ENCODE measurements around the gene SLC25A21. TPM values are rescaled to one million over a fixed set of nuclear protein-coding genes. Genes with fewer than 3 reads are reported as not detected.
"Not testable (repeated sequence)": the region's sequence is repeated elsewhere in the genome, so short reads cannot be mapped to it uniquely, and the experiment has no call there.

Gene SLC25A21
- total RNA-seq, 2 donors from 2014 or later: 1.00 to 1.2 TPM

GRCh38 chr14:37023875-37024565 lies 148.4 kb downstream of the SLC25A21 start:
- intact Hi-C loops (cut with DNase I): no loop called here
- no peak for DNase-seq (ENCODE audit: low spot score)

DNA sequence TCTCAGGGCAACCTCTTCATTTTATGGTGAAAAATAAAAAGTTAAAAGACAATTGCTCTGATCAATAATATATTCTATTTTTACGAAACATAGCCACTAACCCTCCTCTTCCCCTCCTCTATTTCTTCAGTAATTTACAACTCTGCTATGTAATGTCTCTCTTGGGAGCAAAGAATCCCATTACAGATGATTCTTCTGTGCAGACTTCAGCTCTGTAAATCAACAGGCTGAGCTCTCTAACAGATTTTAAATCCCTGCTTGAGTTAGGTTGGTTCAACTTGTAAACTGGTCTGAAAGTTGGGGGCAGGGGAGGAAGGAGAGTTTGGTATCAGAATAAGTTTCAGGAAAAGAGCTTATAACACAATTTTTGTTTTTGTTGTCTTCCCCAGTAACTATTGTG lies 151.0 kb downstream of the SLC25A21 start:
- intact Hi-C loops (cut with DNase I): no loop called here

GRCh38 chr14:37019488-37019887 lies 152.9 kb downstream of the SLC25A21 start:
- intact Hi-C loops (cut with DNase I): no loop called here
- DNase-seq (ENCODE audit: low spot score): no peak

More for the DNA sequence above, 151.0 kb downstream of the SLC25A21 start:
- DNase-seq (ENCODE audit: low spot score): no peak

DNA sequence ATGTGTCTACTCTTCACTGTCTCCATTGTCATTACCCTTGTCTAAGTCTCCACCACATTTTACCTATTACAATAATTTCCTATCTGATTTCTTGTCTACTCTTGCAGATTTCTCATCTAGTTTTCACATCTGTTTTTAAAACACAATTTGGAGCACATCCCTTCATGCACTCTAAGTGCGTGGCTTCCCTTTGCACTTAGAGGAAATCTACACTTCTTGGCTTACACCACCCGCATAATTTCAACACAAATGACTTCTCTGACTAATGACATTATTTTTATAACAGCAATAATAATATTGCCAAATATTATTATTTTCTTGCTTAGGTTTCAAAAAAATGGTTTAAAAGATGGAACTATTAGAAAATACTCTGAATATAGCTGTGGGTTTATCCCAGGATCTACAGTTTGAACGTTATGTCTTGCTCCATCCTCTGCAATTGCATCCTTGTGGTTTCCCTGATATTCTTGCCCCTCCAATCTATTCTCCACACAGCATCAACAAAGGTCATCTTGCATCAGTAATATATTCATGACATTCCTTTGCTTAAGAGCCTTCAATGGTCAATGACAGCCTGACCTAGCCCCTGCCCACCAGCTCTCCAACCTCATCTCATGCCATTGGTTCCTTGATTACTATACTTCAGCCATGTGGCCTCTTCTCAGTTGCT lies 153.7 kb downstream of the SLC25A21 start:
- no peak for DNase-seq (ENCODE audit: low spot score)
- intact Hi-C loops (cut with DNase I): no loop called here

- intact Hi-C loops (cut with DNase I): loop anchor here in 1 of 2 donors (2.0 kb wide), 1 partner anchor 70 kb away; no protein-coding TSS in a partner anchor
- DNase-seq (ENCODE audit: low spot score): no peak
Measured at GRCh38 chr14:37013078-37013477, 159.3 kb downstream of the SLC25A21 start.

- intact Hi-C loops (cut with DNase I): no loop called here
- no peak for DNase-seq (ENCODE audit: low spot score)
Measured at GRCh38 chr14:36998686-36999085, 173.7 kb downstream of the SLC25A21 start.

GRCh38 chr14:36997843-36998242 lies 174.6 kb downstream of the SLC25A21 start:
- intact Hi-C loops (cut with DNase I): no loop called here
- DNase-seq (ENCODE audit: low spot score): no peak

GRCh38 chr14:36996857-36997590 lies 175.4 kb downstream of the SLC25A21 start:
- intact Hi-C loops (cut with DNase I): no loop called here
- DNase-seq (ENCODE audit: low spot score): no peak

- no peak for DNase-seq (ENCODE audit: low spot score)
- intact Hi-C loops (cut with DNase I): no loop called here
Measured at GRCh38 chr14:36996133-36996856, 176.1 kb downstream of the SLC25A21 start.

- no peak for DNase-seq (ENCODE audit: low spot score)
- intact Hi-C loops (cut with DNase I): no loop called here
Measured at GRCh38 chr14:36989806-36990205, 182.6 kb downstream of the SLC25A21 start.

- DNase-seq (ENCODE audit: low spot score): no peak
- intact Hi-C loops (cut with DNase I): no loop called here
Measured at GRCh38 chr14:36988989-36989388, 183.4 kb downstream of the SLC25A21 start.

DNA sequence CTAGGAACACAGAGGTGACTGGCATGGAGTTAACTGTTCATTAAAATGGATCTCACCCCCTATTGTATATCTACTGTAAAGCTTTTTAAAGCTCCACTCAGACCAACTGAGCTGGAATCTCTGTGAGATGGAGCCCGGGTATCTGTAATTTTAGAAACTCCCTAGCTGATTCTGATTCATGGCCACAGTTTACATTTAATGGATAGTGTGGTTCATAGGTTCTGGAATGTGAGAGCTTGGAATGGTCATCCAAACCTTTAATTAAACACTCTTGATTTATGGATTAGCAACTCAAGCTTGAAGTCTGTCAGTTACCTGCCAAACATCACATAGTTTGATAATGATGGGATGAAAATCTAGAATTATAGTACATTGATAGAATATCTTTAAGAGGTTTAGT lies 183.8 kb downstream of the SLC25A21 start:
- no peak for DNase-seq (ENCODE audit: low spot score)
- intact Hi-C loops (cut with DNase I): no loop called here

DNA sequence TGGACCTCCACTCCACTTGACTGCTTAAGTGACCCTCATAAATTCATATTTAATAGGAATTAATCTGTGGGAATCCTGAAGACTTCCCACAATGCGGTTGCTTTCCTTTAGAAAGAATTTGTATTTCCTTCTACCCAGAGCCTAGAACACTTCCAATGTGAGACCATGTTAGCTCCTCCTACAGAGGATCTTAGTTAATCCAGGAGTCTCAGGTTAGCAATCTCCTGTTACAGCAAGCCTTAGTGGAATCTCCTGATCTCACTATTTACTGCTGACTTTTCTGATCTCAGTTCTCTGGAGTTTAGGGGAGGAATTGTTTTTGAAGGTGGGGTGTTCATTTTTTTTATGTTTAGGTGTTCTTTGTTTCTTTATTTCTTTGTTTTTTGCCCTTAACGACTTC lies 186.0 kb downstream of the SLC25A21 start:
- no peak for DNase-seq (ENCODE audit: low spot score)

GRCh38 chr14:36981832-36982529 lies 190.4 kb downstream of the SLC25A21 start:
- DNase-seq (ENCODE audit: low spot score): no peak
- intact Hi-C loops (cut with DNase I): no loop called here

More for the DNA sequence above, 186.0 kb downstream of the SLC25A21 start:
- intact Hi-C loops (cut with DNase I): no loop called here

DNA sequence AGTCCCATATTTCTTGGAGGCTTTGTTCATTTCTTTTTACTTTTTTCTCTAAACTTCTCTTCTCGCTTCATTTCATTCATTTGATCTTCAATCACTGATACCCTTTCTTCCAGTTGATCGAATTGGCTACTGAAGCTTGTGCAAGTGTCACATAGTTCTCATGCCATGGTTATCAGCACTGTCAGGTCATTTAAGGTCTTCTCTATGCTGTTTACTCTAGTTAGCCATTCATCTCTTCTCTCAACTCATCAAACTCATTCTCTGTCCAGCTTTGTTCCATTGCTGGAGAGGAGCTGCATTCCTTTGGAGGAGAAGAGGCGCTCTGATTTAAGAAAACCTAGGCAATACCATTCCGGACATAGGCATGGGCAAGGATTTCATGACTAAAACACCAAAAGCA lies 192.0 kb downstream of the SLC25A21 start:
- DNase-seq (ENCODE audit: low spot score); intact Hi-C loops (cut with DNase I): not testable (repeated sequence)

DNA sequence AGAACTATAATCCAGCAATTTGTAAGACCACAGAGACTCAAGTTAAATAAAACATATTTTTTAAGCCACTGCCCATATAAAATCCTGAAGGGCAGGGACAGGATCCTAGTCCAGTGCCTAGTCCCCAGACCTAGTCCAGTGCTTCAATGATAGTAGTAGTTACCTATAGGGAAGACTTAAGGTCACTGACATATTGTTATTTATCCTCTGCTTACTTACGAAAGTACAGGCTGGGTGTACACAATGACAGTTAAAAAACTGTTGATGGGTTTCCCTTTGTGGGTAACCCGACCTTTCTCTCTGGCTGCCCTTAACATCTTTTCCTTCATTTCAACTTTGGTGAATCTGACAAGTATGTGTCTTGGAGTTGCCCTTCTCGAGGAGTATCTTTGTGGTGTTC lies 192.5 kb downstream of the SLC25A21 start:
- no peak for DNase-seq (ENCODE audit: low spot score)
- intact Hi-C loops (cut with DNase I): loop anchor here in 1 of 2 donors (10.0 kb wide), 1 partner anchor 1515 kb away; no protein-coding TSS in a partner anchor

- intact Hi-C loops (cut with DNase I): loop anchor here in 1 of 2 donors (10.0 kb wide), 1 partner anchor 1512 kb away; no protein-coding TSS in a partner anchor
- no peak for DNase-seq (ENCODE audit: low spot score)
Measured at GRCh38 chr14:36976571-36977023, 195.8 kb downstream of the SLC25A21 start.

GRCh38 chr14:36975834-36976233 lies 196.6 kb downstream of the SLC25A21 start:
- no peak for DNase-seq (ENCODE audit: low spot score)
- intact Hi-C loops (cut with DNase I): loop anchor here in 1 of 2 donors (10.0 kb wide), 1 partner anchor 1511 kb away; no protein-coding TSS in a partner anchor

DNA sequence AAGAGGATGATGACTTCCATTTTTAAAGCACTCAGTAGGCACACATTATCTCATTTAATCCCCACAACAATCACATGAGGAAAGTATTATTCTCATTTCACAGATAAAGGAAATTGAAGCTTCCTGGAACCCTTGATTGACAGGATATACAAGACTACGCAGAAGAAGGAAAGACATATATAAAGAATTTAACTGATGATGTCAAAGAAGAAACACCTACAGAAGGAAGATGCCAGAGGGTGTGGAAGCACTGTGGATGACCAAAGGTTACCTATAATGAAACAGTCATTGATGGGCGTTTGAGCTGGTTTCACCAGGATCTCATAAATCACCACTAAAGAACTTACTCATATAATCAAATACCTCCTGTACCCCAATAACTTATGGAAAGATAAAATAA lies 197.4 kb downstream of the SLC25A21 start:
- intact Hi-C loops (cut with DNase I): loop anchor here in 1 of 2 donors (10.0 kb wide), 1 partner anchor 1510 kb away; no protein-coding TSS in a partner anchor
- DNase-seq (ENCODE audit: low spot score): no peak

Measured in posterior vena cava (tissue), 2 donors.